HCT116 (cell line): ENCODE measurements around the gene DEFB132. TPM values are rescaled to one million over a fixed set of nuclear protein-coding genes. Genes with fewer than 3 reads are reported as not detected.

ENCODE experiments used
- ATAC-seq: fragments of 200-7000 bp; cut with Tn5 transposase; 2 replicates; pipeline ENCODE4 v1.9.1; 2020; ENCODE audit warnings: mild to moderate bottlenecking, moderate library complexity
- BruUV-seq: library from RNA; stranded (reverse); fragments of 400-500 nt; replicated peaks from 2 replicates; lab custom pipeline; 2021; lab: Mats Ljungman, UMichigan
- CTCF ChIA-PET: fragments of 300-600 bp; sonication (Branson Sonifier 250); formaldehyde crosslinking; loops from one replicate; lab custom pipeline; 2021; ENCODE audit warnings: antibody characterized with exemption; lab: Charles Lee
- POLR2A ChIA-PET: fragments of 300-600, 350-600 bp; sonication (Branson Sonifier 250); formaldehyde crosslinking; loops from one replicate; lab custom pipeline; 2021; ENCODE audit warnings: antibody characterized with exemption; lab: Charles Lee
- RAD21 ChIA-PET, 2 experiments: fragments of 300-600 bp; sonication (Branson Sonifier 250); formaldehyde crosslinking; loops; one replicate each; lab custom pipeline; 2023; ENCODE audit warnings: low total read pairs in 2 of 2; ENCODE audit not compliant: uncharacterized antibody in 2 of 2, unreplicated experiment in 2 of 2, low non-redundant PET in 1 of 2; lab: Charles Lee
- DNase-seq: peaks from one replicate; pipeline ENCODE4 v3.0.0-alpha.2; 2010; ENCODE audit warnings: low read depth, low spot score
- H2AFZ ChIP-seq: fragments of 200-600 bp; shearing (Covaris generic), sonication (generic); 2 replicates; pipeline ENCODE4 v1.6.1; 2017; ENCODE audit warnings: low read depth, mixed run types, mixed read lengths, antibody characterized with exemption, low read length; ENCODE audit not compliant: poor library complexity, severe bottlenecking
- H3K27ac ChIP-seq: 2 replicates; pipeline ENCODE4 v1.5.1; 2012; ENCODE audit warnings: low read depth, low read length
- H3K27me3 ChIP-seq: fragments of 200-600 bp; sonication (generic); 2 replicates; pipeline ENCODE4 v1.6.1; 2016; ENCODE audit warnings: mixed run types, low read length, mixed read lengths; ENCODE audit not compliant: insufficient read depth
- H3K36me3 ChIP-seq, 2 experiments: fragments of 200-500 bp in 1 of 2; fragments of 200-600 bp in 1 of 2; sonication (Bioruptor generic) in 1 of 2; sonication (generic) in 1 of 2; 2 replicates each; pipeline versions ENCODE4 v1.5.1 to v1.6.1; 2014 to 2016; ENCODE audit warnings: low read length in 2 of 2, inconsistent platforms in 1 of 2, mixed read lengths in 1 of 2, mixed run types in 1 of 2; ENCODE audit not compliant: insufficient read depth in 2 of 2, control insufficient read depth in 1 of 2
- H3K4me1 ChIP-seq, 2 experiments: fragments of 200-600 bp in 1 of 2; sonication (generic) in 1 of 2; 2 replicates each; pipeline versions ENCODE4 v1.5.1 to v1.6.1; 2012 to 2017; ENCODE audit warnings: low read length in 2 of 2, inconsistent platforms in 1 of 2, mild to moderate bottlenecking in 1 of 2, mixed read lengths in 1 of 2, mixed run types in 1 of 2, moderate library complexity in 1 of 2; ENCODE audit not compliant: insufficient read depth in 2 of 2, control insufficient read depth in 1 of 2
- H3K4me2 ChIP-seq: fragments of 200-600 bp; sonication (generic); 2 replicates; pipeline ENCODE4 v1.6.1; 2017; ENCODE audit warnings: mixed run types, low read length, mixed read lengths
- H3K4me3 ChIP-seq, 2 experiments: fragments of 200-600 bp in 1 of 2; sonication (generic) in 1 of 2; replicated peaks in 1 of 2; 2 replicates each; pipeline ENCODE4 v1.5.1; 2011 to 2016; ENCODE audit warnings: low read length in 2 of 2, control low read depth in 1 of 2, low read depth in 1 of 2, mild to moderate bottlenecking in 1 of 2, mixed read lengths in 1 of 2, mixed run types in 1 of 2
- H3K79me2 ChIP-seq: fragments of 200-600 bp; sonication (generic); 2 replicates; pipeline ENCODE4 v1.6.1; 2017; ENCODE audit warnings: mild to moderate bottlenecking, mixed run types, low read length, moderate library complexity, mixed read lengths; ENCODE audit not compliant: insufficient read depth
- H3K9ac ChIP-seq: fragments of 200-600 bp; sonication (generic); 2 replicates; pipeline ENCODE4 v1.6.1; 2016; ENCODE audit warnings: low read length, mixed read lengths
- H3K9me2 ChIP-seq: fragments of 200-600 bp; sonication (generic), shearing (Covaris generic); 2 replicates; pipeline ENCODE4 v1.6.1; 2017; ENCODE audit warnings: mixed run types, mild to moderate bottlenecking, moderate library complexity; ENCODE audit not compliant: insufficient read depth
- H3K9me3 ChIP-seq, 2 experiments: fragments of 200-500 bp in 1 of 2; fragments of 200-600 bp in 1 of 2; sonication (Bioruptor generic) in 1 of 2; sonication (generic) in 1 of 2; 2 replicates each; pipeline ENCODE4 v1.6.1; 2014 to 2017; ENCODE audit warnings: low read length in 2 of 2, mixed read lengths in 2 of 2, inconsistent platforms in 1 of 2, low read depth in 1 of 2, mild to moderate bottlenecking in 1 of 2, mixed run types in 1 of 2, moderate library complexity in 1 of 2; ENCODE audit not compliant: control insufficient read depth in 1 of 2, insufficient read depth in 1 of 2
- H4K20me1 ChIP-seq: fragments of 200-600 bp; sonication (generic), shearing (Covaris generic); 2 replicates; pipeline ENCODE4 v1.6.1; 2017; ENCODE audit warnings: mixed run types, mild to moderate bottlenecking, moderate library complexity; ENCODE audit not compliant: insufficient read depth
- CEBPB ChIP-seq: IDR thresholded peaks from 2 replicates; pipeline ENCODE4 v1.6.1; 2012; ENCODE audit warnings: low read depth
- ELF1 ChIP-seq: IDR thresholded peaks from 2 replicates; pipeline ENCODE4 v1.6.1; 2012; ENCODE audit warnings: low read depth, borderline replicate concordance
- EZH2 ChIP-seq: fragments of 200-600 bp; sonication (generic); IDR thresholded peaks from 2 replicates; pipeline ENCODE4 v1.6.1; 2017; ENCODE audit warnings: antibody characterized with exemption, mixed run types
- RAD21 ChIP-seq: IDR thresholded peaks from 2 replicates; pipeline ENCODE4 v1.6.1; 2012; ENCODE audit warnings: low read depth, mild to moderate bottlenecking
- TCF7L2 ChIP-seq: IDR thresholded peaks from 2 replicates; pipeline ENCODE4 v1.7.0; 2011; ENCODE audit warnings: borderline replicate concordance, inconsistent platforms; ENCODE audit not compliant: insufficient read depth, insufficient read length; ENCODE audit errors: extremely low read depth
- ZFX ChIP-seq: fragments of 450-650 bp; IDR thresholded peaks from 2 replicates; pipeline ENCODE4 v1.6.1; 2017
- intact Hi-C: fragments of 100-400 bp; cut with micrococcal nuclease; formaldehyde crosslinking; loops from 2 replicates; pipeline ENCODE4 v1.10.0; 2022
- total RNA-seq: library from RNA; stranded (reverse); gene quantifications from one replicate; pipeline ENCODE4 v1.2.1, GENCODE V29; 2021; ENCODE audit not compliant: unreplicated experiment
- TF ChIP-seq, protein P1 (sequence below), 3 experiments: fragments of 200-600 bp in 1 of 3; sonication (generic) in 1 of 3; IDR thresholded peaks in 2 of 3; conservative IDR thresholded peaks in 1 of 3; 2 replicates each; pipeline ENCODE4 v1.5.1; 2012 to 2017; ENCODE audit warnings: low read depth in 2 of 3, low read length in 2 of 3, antibody characterized with exemption in 1 of 3, borderline replicate concordance in 1 of 3, control low read depth in 1 of 3, mild to moderate bottlenecking in 1 of 3, mixed read lengths in 1 of 3, mixed run types in 1 of 3, moderate library complexity in 1 of 3; ENCODE audit not compliant: insufficient read depth in 1 of 3

Gene DEFB132
- total RNA-seq, 1 experiment from 2014 or later: not detected

DNA sequence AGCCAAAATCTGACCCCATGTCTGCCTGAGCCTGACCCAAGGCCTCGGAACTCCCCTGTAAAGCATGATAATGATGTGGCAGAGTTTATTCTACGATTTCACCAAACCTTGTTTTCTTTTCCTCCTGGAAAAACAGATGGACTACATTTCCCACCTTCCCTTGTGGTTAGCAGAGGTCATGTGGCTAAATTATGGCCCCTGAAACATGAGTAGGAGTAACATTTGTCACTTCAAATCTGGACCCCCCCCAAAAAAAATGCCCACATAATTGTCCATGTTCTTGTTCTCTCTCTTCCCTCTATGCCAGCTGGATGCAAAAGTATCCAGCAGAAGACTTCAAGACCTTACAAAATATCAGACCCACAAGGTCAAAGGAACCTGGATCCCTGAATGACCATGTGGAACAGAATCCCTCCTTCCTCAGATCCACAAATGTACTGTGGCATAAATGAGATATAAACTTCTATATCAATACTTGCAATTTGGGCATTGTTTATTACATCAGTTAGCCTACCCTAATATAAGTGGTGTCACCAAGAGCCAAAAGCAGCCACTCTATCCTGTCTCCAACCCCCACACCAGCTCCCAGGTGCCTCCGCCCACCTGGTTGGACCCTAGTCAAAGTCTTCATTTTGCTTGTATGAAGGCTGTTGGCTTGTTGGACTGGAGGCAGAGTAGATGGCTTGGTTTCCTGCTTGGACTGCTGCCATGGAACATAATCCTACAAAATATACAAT is 31.6 kb downstream of the DEFB132 start:
- H3K4me3 ChIP-seq: peak overlapping the region; percentile 89 to 94
- peak overlapping the region; percentile 92 for H3K4me2 ChIP-seq
- peak overlapping the region; percentile 94; the same call in 1 of the 2 replicates for H3K9ac ChIP-seq
- no peaks in the 10 kb centered on the region for H3K27me3 ChIP-seq
- ATAC-seq (no peak), DNase-seq (no peak)
- no peaks in the 10 kb centered on the region for H4K20me1 ChIP-seq
- ChIA-PET POLR2A (no interaction called here), RAD21 (no interaction called here), CTCF (no interaction called here)
- peaks cover 12 to 22% of the 10 kb centered on the region in 2 experiments for H3K4me1 ChIP-seq
- no TSS peak for BruUV-seq
- no peak overlapping the region for H2AFZ ChIP-seq
- H3K79me2 ChIP-seq: peaks cover 10% of the 10 kb centered on the region; the same call in 1 of the 2 replicates
- TF ChIP-seq, protein P1, sequence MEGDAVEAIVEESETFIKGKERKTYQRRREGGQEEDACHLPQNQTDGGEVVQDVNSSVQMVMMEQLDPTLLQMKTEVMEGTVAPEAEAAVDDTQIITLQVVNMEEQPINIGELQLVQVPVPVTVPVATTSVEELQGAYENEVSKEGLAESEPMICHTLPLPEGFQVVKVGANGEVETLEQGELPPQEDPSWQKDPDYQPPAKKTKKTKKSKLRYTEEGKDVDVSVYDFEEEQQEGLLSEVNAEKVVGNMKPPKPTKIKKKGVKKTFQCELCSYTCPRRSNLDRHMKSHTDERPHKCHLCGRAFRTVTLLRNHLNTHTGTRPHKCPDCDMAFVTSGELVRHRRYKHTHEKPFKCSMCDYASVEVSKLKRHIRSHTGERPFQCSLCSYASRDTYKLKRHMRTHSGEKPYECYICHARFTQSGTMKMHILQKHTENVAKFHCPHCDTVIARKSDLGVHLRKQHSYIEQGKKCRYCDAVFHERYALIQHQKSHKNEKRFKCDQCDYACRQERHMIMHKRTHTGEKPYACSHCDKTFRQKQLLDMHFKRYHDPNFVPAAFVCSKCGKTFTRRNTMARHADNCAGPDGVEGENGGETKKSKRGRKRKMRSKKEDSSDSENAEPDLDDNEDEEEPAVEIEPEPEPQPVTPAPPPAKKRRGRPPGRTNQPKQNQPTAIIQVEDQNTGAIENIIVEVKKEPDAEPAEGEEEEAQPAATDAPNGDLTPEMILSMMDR (IDR thresholded peaks at IDR 0.05 in 2 of 3, conservative IDR thresholded peaks at IDR 0.05 in 1 of 3; ENCODE audit: borderline replicate concordance in 1 of 3, insufficient read depth in 1 of 3, low read depth in 2 of 3, low read length in 2 of 3): no peak
- TF ChIP-seq CEBPB: no peak
- no peak for TF ChIP-seq ELF1
- TF ChIP-seq EZH2: no peak
- no peak for TF ChIP-seq RAD21
- TF ChIP-seq TCF7L2: no peak
- TF ChIP-seq ZFX: no peak
- intact Hi-C loops: no loop called here
- H3K36me3 ChIP-seq: 0 out of 4 replicates have a peak, but pooled peaks cover 2 to 3% of the 10 kb centered on the region in 2 experiments
- H3K27ac ChIP-seq: no peak overlapping the region; the same call in 1 of the 2 replicates
- H3K9me2 ChIP-seq: no peaks in the 10 kb centered on the region
- no peaks in the 10 kb centered on the region; a peak in 1 of 4 replicates for H3K9me3 ChIP-seq
